ENCODE measurements around the gene M1AP. TPM values are rescaled to one million over a fixed set of nuclear protein-coding genes. Genes with fewer than 3 reads are reported as not detected.

Gene M1AP
- total and polyA plus RNA-seq, 2 of the 4 experiments (the other 2 are of a cell fraction): 0.03 TPM; not detected in 1

DNA sequence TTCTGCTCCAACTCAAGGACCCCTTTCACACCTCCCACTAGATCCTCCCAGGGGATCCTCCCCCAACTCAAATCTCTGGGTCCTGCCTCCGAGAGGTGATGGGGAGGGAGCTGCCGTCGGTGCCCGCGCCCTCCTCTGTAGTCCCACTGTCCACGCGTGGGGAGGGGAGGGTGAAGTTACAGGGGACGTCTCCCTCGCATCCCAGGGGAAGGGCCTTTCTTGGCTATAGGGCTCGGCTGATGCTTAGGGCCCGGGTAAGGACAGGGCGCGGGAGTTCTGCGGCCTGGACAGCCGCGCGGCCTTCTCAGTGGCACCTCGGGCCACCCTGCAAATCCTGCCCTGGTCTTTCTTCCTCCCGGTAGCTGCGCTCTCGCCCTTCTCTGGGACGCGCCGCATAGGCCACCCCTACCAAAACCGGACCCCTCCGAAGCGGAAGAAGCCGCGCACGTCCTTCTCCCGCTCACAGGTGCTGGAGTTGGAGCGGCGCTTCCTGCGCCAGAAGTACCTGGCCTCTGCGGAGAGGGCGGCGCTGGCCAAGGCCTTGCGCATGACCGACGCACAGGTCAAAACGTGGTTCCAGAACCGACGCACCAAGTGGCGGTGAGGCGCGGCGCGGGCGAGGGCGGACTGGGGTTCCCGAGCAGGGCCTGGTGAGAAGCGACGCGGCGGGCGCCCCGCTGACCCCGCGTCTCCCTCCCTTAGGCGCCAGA lies 132.7 kb downstream of the M1AP start:
- dilution Hi-C loops (cut with HindIII; ENCODE audit: low sequenced_read_pairs, unreplicated experiment): no loop called here
- H3K27me3 ChIP-seq (ENCODE audit: control insufficient read depth, insufficient read depth, low read length): peaks cover 90% of the 10 kb centered on the region

More for the DNA sequence above, 132.7 kb downstream of the M1AP start:
- Histone ChIP-seq H3K4ac (ENCODE audit: low read depth, low read length) (no peak overlapping the region), H3K4me3 (ENCODE audit: insufficient read depth, low read depth, low read length) (no peak overlapping the region), H3K9me3 (ENCODE audit: control insufficient read depth, insufficient read depth, low read length) (peaks cover 20% of the 10 kb centered on the region), H4K20me1 (ENCODE audit: insufficient read depth, low read length) (0 out of 2 replicates have a peak, but pooled peaks cover 5% of the 10 kb centered on the region), H2AK9ac (replicated peaks; ENCODE audit: low read depth, low read length, poor library complexity) (peak overlapping the region; percentile 3), H2BK120ac (ENCODE audit: low read depth, low read length) (no peak overlapping the region), H3K79me1 (ENCODE audit: low read depth in 1 of 2, low read length in 2 of 2) (no peaks in the 10 kb centered on the region), H2BK15ac (ENCODE audit: low read depth, low read length) (no peak overlapping the region), H2BK5ac (ENCODE audit: low read depth, low read length, poor library complexity, severe bottlenecking) (no peak overlapping the region), H3K9me1 (ENCODE audit: insufficient read depth, low read length) (no peaks in the 10 kb centered on the region), H3K4me2 (ENCODE audit: low read depth, low read length) (no peak overlapping the region), H3K36me3 (ENCODE audit: control insufficient read depth, insufficient read depth, low read length) (no peaks in the 10 kb centered on the region), H3K27ac (ENCODE audit: insufficient read depth, low read length) (no peak overlapping the region), H2AK5ac (ENCODE audit: low read depth, low read length) (no peak overlapping the region), H2AFZ (replicated peaks; ENCODE audit: low read length, poor library complexity) (peak overlapping the region; percentile 59), H4K8ac (ENCODE audit: low read depth in 2 of 2, low read length in 2 of 2) (no peak overlapping the region), H3K56ac (ENCODE audit: extremely low read depth, insufficient read depth, low read length) (no peak overlapping the region), H4K5ac (ENCODE audit: low read depth, low read length) (no peak overlapping the region), H3K14ac (replicated peaks; ENCODE audit: low read depth, low read length) (no peak overlapping the region), H3K18ac (ENCODE audit: low read depth, low read length) (no peak overlapping the region), H3K23ac (ENCODE audit: low read depth, low read length) (no peak overlapping the region), H4K91ac (ENCODE audit: insufficient read depth, low read depth, low read length) (no peak overlapping the region), H3K4me1 (ENCODE audit: control insufficient read depth, insufficient read depth, low read length) (no peaks in the 10 kb centered on the region), H2BK20ac (ENCODE audit: low read depth, low read length) (no peak overlapping the region), H3K9ac (ENCODE audit: low read depth, low read length) (no peak overlapping the region)
- no TSS peak for BruUV-seq (replicated peaks)
- ATAC-seq (ENCODE audit: low read depth): no peak
- DNase-seq: no peak
- in situ Hi-C loops (cut with MboI; ENCODE audit: low sequenced_read_pairs) (no loop called here), intact Hi-C loops (cut with micrococcal nuclease) (no loop called here)
- POLR2A ChIA-PET (ENCODE audit: unreplicated experiment): no interaction called here
- CTCF ChIA-PET: no interaction called here
- 11% methylated on average over 52 of the region's 60 CpGs; no CpG with 5 or more reads in 1 of the 2 experiments for WGBS, 2 experiments (ENCODE audit: extremely low coverage in 2 of 2, insufficient read length in 1 of 2)
- no peak for TF ChIP-seq RAD21 (IDR thresholded peaks at IDR 0.05; ENCODE audit: low read length)
- TF ChIP-seq MAZ (IDR thresholded peaks at IDR 0.05; ENCODE audit: borderline replicate concordance, low read depth, low read length): no peak
- TF ChIP-seq, protein P1, sequence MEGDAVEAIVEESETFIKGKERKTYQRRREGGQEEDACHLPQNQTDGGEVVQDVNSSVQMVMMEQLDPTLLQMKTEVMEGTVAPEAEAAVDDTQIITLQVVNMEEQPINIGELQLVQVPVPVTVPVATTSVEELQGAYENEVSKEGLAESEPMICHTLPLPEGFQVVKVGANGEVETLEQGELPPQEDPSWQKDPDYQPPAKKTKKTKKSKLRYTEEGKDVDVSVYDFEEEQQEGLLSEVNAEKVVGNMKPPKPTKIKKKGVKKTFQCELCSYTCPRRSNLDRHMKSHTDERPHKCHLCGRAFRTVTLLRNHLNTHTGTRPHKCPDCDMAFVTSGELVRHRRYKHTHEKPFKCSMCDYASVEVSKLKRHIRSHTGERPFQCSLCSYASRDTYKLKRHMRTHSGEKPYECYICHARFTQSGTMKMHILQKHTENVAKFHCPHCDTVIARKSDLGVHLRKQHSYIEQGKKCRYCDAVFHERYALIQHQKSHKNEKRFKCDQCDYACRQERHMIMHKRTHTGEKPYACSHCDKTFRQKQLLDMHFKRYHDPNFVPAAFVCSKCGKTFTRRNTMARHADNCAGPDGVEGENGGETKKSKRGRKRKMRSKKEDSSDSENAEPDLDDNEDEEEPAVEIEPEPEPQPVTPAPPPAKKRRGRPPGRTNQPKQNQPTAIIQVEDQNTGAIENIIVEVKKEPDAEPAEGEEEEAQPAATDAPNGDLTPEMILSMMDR (conservative IDR thresholded peaks at IDR 0.05; ENCODE audit: low read depth, low read length): no peak
- TF ChIP-seq CEBPB (IDR thresholded peaks at IDR 0.05; ENCODE audit: low read depth, low read length): no peak
- TF ChIP-seq MXI1 (IDR thresholded peaks at IDR 0.05; ENCODE audit: borderline replicate concordance, low read depth, low read length): no peak
- no peak for TF ChIP-seq RCOR1 (IDR thresholded peaks at IDR 0.05; ENCODE audit: insufficient replicate concordance, low read length)
- no peak for TF ChIP-seq POLR2A (IDR thresholded peaks at IDR 0.05; ENCODE audit: low read depth, low read length)
- no peak for TF ChIP-seq NFE2L2 (IDR thresholded peaks at IDR 0.05; ENCODE audit: low read depth, low read length)
- TF ChIP-seq BHLHE40 (IDR thresholded peaks at IDR 0.05; ENCODE audit: low read depth, low read length): no peak
- TF ChIP-seq CHD1 (IDR thresholded peaks at IDR 0.05; ENCODE audit: low read depth, low read length): no peak
- TF ChIP-seq, protein P2, sequence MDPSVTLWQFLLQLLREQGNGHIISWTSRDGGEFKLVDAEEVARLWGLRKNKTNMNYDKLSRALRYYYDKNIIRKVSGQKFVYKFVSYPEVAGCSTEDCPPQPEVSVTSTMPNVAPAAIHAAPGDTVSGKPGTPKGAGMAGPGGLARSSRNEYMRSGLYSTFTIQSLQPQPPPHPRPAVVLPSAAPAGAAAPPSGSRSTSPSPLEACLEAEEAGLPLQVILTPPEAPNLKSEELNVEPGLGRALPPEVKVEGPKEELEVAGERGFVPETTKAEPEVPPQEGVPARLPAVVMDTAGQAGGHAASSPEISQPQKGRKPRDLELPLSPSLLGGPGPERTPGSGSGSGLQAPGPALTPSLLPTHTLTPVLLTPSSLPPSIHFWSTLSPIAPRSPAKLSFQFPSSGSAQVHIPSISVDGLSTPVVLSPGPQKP (IDR thresholded peaks at IDR 0.05; ENCODE audit: borderline replicate concordance, low read depth, low read length): no peak
